Stimulated activated naive CD8-positive, alpha-beta T cell treated with anti-CD3 and anti-CD28 coated beads, Interleukin-15, amount 100 ng/mL, for 72 hours (primary cell): Measurements from ENCODE around the gene TPI1.
"Not testable (repeated sequence)": the region's sequence is repeated elsewhere in the genome, so short reads cannot be mapped to it uniquely, and the experiment has no call there.

Experiments
- ATAC-seq: fragments of 150-1000 bp; cut with Tn5 transposase; 2 replicates; pipeline ENCODE4 v1.10.0; 2021; ENCODE audit warnings: mild to moderate bottlenecking, moderate library complexity
- DNase-seq, 2 donors: peaks; one replicate each; pipeline ENCODE4 v3.0.0; 2021 to 2022
- H3K27ac Mint-ChIP-seq, 2 donors: one replicate each; pipeline ENCODE4 v1.8.0; 2022; ENCODE audit warnings: mild to moderate bottlenecking in 2 of 2, mixed read lengths in 2 of 2, moderate library complexity in 2 of 2
- H3K27me3 Mint-ChIP-seq: one replicate; pipeline ENCODE4 v1.8.0; 2022; ENCODE audit warnings: mixed read lengths
- H3K4me1 Mint-ChIP-seq: one replicate; pipeline ENCODE4 v1.8.0; 2022; ENCODE audit warnings: mild to moderate bottlenecking, mixed read lengths
- H3K4me3 Mint-ChIP-seq, 2 donors: one replicate each; pipeline ENCODE4 v1.8.0; 2022; ENCODE audit warnings: mild to moderate bottlenecking in 2 of 2, mixed read lengths in 2 of 2, moderate library complexity in 1 of 2
- H3K9me3 Mint-ChIP-seq, 2 donors: one replicate each; pipeline ENCODE4 v1.8.0; 2022; ENCODE audit warnings: mixed read lengths in 2 of 2

TPI1 gene

DNA sequence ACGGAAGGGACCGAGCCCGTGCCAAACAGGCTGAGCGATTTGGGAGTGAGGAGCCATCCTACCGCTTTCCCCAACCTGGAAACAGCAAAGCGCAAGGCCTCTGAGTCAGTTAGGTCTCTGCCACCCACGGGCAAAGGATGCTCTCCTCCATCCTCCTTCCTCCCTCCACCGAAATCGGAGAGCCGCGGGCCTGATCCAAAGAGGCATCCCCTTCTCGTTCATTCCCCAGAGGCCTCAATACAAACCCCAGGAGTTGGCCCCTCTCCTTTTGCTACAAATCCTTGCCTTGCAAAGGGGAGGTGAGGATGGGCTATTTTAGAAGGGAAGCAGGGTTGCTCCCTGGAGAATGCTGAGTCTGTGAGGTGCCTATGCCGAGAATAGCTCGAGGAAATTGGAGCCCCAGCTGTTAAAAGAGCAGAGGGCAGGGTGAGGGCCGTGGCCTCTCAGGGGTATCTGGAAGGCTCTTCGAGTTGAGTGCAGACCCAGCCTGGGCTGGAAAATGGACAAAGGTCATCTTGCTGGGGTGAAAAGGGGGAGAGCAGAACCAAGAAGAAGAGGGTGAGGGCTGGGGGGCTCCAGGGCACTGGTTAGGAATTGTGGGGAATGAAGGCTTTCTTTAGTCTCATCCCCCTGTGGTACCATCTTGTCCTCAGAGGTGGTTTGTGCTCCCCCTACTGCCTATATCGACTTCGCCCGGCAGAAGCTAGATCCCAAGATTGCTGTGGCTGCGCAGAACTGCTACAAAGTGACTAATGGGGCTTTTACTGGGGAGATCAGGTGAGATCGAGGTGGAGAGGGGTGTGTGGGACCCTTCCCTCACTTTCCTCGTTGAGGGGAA is 1.1 kb downstream of the TPI1 start:
- peak in 1 of 2 donors; percentile 8 for DNase-seq
- H3K4me3 Mint-ChIP-seq = peak overlapping the region; percentile 96
- peak; percentile 6 for ATAC-seq
- peak overlapping the region; percentile 88 to 93 for H3K27ac Mint-ChIP-seq
- H3K27me3 Mint-ChIP-seq = no peaks in the 10 kb centered on the region
- no peaks in the 10 kb centered on the region for H3K9me3 Mint-ChIP-seq
- H3K4me1 Mint-ChIP-seq = peaks cover 66% of the 10 kb centered on the region

DNA sequence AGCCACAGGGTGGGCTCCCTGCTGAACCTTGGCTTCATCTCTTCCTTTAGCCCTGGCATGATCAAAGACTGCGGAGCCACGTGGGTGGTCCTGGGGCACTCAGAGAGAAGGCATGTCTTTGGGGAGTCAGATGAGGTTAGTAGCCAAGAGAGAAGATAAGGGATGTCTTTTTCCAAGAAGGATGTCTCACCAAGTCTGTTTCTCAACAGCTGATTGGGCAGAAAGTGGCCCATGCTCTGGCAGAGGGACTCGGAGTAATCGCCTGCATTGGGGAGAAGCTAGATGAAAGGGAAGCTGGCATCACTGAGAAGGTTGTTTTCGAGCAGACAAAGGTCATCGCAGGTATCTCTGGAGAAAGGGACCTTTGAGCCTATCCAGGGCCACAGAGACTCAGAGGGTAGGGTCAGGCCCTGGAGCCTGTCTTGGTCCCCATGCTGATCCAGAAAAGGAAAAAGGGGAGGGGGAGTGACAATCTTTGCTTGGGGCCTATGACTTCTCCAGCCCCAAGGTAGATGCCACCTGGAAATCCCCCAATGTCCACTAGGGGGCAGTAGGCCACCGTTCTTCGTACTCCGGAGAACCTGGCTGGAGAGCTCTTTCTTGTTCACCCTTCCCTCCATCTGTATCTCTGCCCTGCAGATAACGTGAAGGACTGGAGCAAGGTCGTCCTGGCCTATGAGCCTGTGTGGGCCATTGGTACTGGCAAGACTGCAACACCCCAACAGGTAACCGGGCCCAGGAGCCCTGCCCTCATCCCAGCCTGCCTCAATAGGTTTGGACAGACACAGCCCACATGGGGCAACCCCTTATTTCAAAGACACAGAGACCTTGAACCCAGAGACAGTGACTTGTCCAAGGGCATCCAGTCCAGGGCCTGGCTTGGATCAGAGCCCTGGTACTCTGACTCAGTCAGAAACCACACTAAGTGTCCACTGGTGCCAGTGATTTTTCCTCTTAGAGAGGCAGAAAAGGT is 2.0 kb downstream of the TPI1 start:
- Mint-ChIP-seq H3K27ac (peak overlapping the region; percentile 4 to 70), H3K9me3 (no peaks in the 10 kb centered on the region), H3K27me3 (no peaks in the 10 kb centered on the region), H3K4me1 (peaks cover 73% of the 10 kb centered on the region), H3K4me3 (peak overlapping the region; percentile 96)
- ATAC-seq = no peak
- peak; percentile 82 to 84 for DNase-seq

DNA sequence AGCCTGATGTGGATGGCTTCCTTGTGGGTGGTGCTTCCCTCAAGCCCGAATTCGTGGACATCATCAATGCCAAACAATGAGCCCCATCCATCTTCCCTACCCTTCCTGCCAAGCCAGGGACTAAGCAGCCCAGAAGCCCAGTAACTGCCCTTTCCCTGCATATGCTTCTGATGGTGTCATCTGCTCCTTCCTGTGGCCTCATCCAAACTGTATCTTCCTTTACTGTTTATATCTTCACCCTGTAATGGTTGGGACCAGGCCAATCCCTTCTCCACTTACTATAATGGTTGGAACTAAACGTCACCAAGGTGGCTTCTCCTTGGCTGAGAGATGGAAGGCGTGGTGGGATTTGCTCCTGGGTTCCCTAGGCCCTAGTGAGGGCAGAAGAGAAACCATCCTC is 3.0 kb downstream of the TPI1 start:
- H3K9me3 Mint-ChIP-seq, ATAC-seq, DNase-seq, H3K27ac Mint-ChIP-seq, H3K27me3 Mint-ChIP-seq: not testable (repeated sequence)
- Mint-ChIP-seq H3K4me1 (peaks cover 79% of the 10 kb centered on the region), H3K4me3 (peak overlapping the region; percentile 31 to 39)

GRCh38 chr12:6871052-6871957 is 4.0 kb downstream of the TPI1 start:
- H3K27ac Mint-ChIP-seq = peak overlapping the region; percentile 85 to 93
- DNase-seq (peak in 1 of 2 donors; percentile 41), ATAC-seq (no peak)
- H3K4me3 Mint-ChIP-seq = peak overlapping the region; percentile 93 to 97
- H3K9me3 Mint-ChIP-seq = no peaks in the 10 kb centered on the region
- peaks cover 77% of the 10 kb centered on the region for H3K4me1 Mint-ChIP-seq
- H3K27me3 Mint-ChIP-seq = no peaks in the 10 kb centered on the region

GRCh38 chr12:6872073-6873048 is 5.0 kb downstream of the TPI1 start:
- Mint-ChIP-seq H3K27ac (peak overlapping the region; percentile 93 to 94), H3K4me3 (peak overlapping the region; percentile 93 to 97), H3K4me1 (peaks cover 70% of the 10 kb centered on the region), H3K27me3 (no peaks in the 10 kb centered on the region), H3K9me3 (no peaks in the 10 kb centered on the region)
- ATAC-seq (peak; percentile 48), DNase-seq (peak; percentile 89 to 90)

DNA sequence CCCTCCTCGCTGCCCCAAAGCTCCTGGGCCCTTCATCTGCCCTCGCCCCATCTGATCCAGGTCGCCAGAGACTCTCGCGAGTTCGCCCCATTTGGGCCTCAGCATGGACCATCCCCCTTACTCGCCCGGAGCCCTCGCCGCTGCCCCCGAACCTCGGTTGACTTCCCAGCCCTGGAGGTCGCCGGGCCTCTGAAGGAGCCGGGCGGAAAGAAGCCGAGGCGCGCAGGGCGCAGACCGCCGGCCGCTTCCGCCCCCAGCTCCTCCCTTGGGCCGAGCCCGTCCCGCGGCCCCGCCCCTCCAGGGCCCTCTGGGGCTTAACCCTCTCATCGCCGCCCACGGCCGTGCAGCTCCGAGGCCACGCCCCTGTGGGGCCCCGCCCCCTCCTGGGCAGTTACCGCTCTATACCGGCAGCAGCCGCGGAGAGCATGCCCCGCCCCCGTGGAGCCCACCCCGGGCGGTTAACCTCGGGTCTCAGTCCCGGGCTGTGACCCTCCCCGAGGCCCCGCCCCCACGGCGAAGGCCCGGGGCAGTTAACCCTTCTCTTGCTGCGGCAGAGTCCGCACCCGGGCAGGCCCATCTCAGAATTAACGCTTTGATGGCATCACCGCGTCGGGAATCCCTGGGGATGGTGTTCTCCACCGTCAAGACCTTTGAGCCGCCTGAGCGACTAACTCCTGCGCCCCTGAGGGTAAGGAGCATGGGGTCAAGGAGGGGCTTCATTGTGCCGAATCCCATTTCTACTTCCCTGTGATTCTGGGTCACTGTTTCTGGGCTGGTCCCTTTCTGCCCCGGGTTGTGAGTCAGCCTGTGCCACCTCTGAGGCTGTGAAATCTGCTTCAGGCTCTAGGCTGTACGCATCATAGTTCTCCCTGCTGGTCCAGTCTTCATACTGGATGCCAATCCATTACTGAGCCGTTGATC is 6.0 kb downstream of the TPI1 start, which contains the start of gene SPSB2:
TSS of gene SPSB2 (minus strand) at position 210 of the 921 bp plus-strand sequence. CDS start 402 bp downstream, outside the sequence.
- peak; percentile 99 for DNase-seq
- Mint-ChIP-seq H3K4me3 (peak within 1 kb of the TSS; percentile 93 to 97), H3K9me3 (no peaks in the 10 kb centered on the region), H3K27me3 (no peaks in the 10 kb centered on the region), H3K4me1 (peaks cover 68% of the 10 kb centered on the region), H3K27ac (peak within 1 kb of the TSS; percentile 93 to 96)
- ATAC-seq = peak; percentile 90

DNA sequence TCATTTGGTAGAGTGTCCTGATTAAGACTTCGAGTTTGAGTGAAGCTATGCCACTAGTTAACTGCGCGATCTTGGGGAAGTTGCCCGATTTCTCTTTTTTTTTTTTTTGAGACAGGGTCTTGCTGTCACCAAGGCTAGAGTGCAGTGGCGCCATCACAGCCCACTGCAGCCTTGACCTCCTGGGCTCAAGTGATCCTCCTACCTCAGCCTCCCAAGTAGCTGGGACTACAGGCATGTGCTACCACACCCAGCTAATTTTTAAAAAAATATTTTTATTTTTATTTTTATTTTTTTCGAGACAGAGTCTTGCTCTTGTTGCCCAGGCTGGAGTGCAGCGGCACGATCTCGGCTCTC is 6.7 kb downstream of the TPI1 start:
- DNase-seq, ATAC-seq, H3K9me3 Mint-ChIP-seq, H3K27me3 Mint-ChIP-seq: not testable (repeated sequence)
- peaks cover 62% of the 10 kb centered on the region for H3K4me1 Mint-ChIP-seq
- H3K4me3 Mint-ChIP-seq = peak overlapping the region; percentile 93 to 97
- peak overlapping the region; percentile 61 to 96 for H3K27ac Mint-ChIP-seq

- not testable (repeated sequence) for ATAC-seq, H3K4me1 Mint-ChIP-seq, H3K27me3 Mint-ChIP-seq, H3K9me3 Mint-ChIP-seq, H3K27ac Mint-ChIP-seq, DNase-seq, H3K4me3 Mint-ChIP-seq
Observed at GRCh38 chr12:6879824-6880223, 12.5 kb downstream of the TPI1 start.

DNA sequence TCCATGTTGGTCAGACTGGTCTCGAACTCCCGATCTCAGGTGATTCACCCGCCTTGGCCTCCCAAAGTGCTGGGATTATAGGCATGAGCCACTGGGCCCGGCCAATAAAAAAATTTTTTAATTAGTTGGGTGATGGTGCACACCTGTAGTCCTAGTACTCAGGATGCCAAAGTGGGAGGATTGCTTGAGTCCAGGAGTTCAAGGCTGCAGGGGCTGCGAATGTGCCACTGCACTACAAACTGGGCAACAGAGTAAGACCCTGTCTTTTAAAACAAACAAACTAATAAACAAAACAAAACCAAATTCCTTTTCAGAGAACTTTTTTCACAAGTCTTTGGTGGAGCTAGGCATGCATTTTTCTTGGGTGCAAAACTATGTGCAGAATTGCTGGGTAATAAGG is 15.9 kb downstream of the TPI1 start:
- Mint-ChIP-seq H3K4me3 (no peak overlapping the region), H3K27ac (no peak overlapping the region), H3K27me3 (no peaks in the 10 kb centered on the region), H3K4me1 (no peaks in the 10 kb centered on the region), H3K9me3 (no peaks in the 10 kb centered on the region)
- DNase-seq = no peak
- ATAC-seq = no peak

DNA sequence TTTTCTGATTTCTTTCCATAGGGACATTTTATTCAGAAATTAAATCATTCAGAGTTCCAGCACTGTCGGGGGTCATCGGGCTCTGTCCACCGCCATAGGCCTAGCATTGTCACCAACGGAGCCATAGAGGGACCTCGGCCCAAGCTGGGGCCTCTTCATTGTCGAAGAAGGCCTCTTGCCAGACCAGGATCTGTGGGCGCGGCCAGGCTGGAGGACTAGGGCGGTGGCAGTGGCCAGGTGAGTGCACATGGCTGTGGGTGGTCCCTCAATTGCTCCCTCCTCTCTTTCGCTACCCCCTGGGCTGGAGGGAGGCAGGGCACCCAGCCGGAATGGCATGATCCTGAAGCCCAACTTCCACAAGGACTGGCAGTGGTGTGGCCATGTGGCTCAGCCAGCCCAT is 16.4 kb downstream of the TPI1 start:
- Mint-ChIP-seq H3K27me3 (no peaks in the 10 kb centered on the region), H3K27ac (no peak overlapping the region), H3K4me3 (no peak overlapping the region), H3K9me3 (no peaks in the 10 kb centered on the region), H3K4me1 (no peaks in the 10 kb centered on the region)
- DNase-seq (no peak), ATAC-seq (no peak)

DNA sequence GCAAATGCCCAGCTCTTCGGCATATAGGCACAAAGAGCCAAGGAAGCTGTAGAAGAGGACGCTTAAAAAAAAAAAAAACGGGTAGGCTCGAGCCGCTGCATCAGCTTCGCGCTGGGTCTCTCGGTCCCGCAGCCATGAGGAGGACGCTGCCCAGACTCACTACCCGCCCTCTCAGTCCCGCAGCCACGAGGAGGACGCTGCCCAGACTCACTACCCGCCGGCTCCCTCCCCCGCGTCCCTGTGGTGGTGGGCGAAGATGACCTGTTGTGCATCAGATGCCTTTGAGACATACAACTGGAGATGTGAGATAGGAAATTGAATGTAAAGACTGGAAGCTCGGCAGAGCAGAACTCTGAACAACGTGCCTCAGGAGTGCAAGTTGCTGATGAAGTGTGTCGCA is 17.2 kb downstream of the TPI1 start:
- no peaks in the 10 kb centered on the region for H3K4me1 Mint-ChIP-seq
- no peak overlapping the region for H3K4me3 Mint-ChIP-seq
- ATAC-seq = no peak
- no peak overlapping the region for H3K27ac Mint-ChIP-seq
- no peaks in the 10 kb centered on the region for H3K9me3 Mint-ChIP-seq
- no peaks in the 10 kb centered on the region for H3K27me3 Mint-ChIP-seq
- DNase-seq = no peak

- H3K9me3 Mint-ChIP-seq, DNase-seq, H3K27me3 Mint-ChIP-seq, H3K4me3 Mint-ChIP-seq, H3K27ac Mint-ChIP-seq, ATAC-seq: not testable (repeated sequence)
- H3K4me1 Mint-ChIP-seq = peaks cover 16% of the 10 kb centered on the region
Observed at GRCh38 chr12:6886206-6886999, 19.1 kb downstream of the TPI1 start.
